ENCODE data around the gene SLC25A36.
A peak's percentile ranks its signal among the peaks of the same experiment; 100 is the strongest.
"Not testable (repeated sequence)": the region's sequence is repeated elsewhere in the genome, so short reads cannot be mapped to it uniquely, and the experiment has no call there.

The SLC25A36 gene

DNA sequence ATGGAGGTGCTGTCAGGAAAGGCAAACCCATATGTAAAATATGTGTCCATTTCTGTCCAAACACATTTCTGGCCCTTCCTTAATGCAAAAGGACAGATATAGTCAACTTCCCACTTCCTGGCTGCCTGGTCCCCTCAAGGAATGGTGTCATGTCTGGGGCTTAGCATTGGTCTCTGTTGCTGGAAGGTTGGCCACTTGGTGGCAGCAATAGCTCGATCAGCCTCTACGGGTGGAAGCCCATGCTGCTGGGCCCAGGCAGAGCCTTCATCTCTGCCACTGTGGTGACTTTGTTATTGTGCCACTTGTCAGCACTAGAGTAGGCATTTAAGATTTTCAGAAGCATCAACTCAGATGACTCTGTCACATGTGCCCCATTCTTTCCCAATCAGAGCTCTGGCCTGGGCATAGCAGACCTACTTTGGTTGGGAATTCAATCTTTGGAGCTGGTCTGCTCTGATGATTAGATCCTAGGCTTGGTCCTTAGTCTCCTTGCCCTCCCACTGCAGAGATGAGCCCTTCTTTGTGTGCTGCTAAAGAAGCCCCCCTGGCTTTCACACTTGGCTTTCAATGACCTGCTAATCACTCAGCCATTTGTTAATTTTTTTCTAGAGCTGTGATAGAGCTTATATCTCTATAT lies 58.5 kb downstream of the SLC25A36 start:
- DNase-seq: peak in 1 of 4 experiments; percentile 7

DNA sequence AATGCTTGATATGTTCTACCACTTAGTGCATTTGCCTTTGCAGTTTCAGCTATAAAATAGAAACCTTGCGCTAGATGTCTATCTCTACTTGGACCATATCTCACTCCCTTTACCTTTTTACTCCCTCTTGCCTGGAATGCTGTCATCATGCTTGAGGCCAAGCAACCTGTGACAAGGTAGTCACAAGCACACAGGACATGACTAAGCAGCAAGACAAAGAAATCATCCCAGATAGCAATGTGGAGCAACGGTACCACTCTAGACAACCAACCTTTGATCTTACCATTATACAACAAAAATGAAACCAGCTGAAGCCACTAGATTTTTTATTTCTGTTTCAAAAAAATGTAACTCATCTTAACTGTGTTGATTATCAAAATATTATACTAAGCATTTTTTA lies 59.0 kb downstream of the SLC25A36 start:
- no peak for DNase-seq

DNA sequence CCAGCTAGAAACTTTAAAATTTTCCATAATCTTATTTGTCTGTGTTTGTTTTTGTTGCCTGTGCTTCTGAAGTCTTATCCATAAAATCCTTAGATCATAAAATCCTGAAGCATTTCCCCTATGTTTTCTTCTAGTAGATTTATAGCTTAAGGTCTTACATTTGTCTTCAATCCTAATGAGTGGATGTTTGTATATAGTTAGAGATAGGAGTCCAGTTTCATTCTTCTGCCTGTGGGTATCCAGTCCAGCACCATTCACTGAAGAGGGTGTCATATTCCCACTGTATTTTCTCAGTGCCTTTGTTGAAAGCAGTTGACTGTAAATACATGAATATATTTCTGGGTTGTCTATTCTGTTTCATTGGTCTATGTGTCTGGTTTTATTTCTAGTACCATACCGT lies 64.7 kb downstream of the SLC25A36 start:
- no peak for DNase-seq

DNA sequence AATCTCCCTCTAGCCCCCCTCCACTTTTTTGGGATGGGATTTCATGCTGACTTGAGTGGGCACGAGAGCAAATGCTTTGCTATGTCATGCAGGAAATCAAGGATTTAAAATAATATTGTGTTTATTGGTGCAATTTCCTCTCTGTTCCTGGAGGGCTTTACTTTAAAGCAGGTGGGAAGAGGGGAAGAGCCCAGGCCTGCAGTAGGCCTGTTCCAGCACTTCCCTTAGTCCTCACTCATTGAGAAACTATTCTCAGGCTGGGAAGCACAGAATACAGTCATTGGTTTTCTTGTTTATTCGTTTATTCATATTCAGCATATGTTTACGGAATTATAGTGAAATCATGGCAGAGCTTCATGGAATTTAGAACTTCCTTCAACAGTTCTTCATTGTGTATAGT lies 67.9 kb downstream of the SLC25A36 start:
- no peak for DNase-seq

DNA sequence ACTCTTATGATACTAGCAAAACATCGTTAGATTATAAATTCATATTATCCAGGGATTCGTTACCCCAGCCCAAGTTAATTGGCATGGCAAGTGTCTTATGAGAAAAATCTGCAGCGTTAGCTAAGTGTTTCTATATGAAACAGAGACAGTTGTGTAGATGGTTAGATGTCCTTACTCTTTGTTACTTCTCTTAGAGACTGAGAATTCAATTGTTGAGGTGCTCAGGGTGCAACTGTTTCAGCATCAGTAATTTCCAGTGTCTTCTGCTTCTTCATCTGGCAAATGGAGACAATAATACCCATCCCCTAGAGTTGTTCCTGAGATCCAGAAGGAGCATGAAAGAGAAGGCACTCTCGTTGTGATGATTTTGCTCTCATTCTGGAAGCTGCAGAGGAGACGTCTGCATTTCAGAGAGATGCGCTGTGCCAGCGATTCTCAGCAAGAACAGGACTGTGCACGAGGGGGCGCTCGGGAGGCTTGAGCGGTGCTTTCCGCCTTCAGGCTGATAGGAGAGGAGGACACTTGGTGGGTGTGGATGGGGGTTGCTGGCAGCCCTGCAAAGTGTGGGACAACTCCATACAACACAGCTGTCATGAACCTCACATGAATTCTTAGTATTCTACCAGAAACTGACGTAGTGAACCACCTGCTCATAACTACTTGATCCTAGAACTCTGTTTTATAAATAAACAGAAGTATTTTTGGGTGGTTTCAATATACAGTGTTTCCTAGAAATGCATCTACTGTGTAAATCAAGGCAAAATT lies 69.8 kb downstream of the SLC25A36 start:
- peak; percentile 46 to 69 (median 51) for DNase-seq

DNA sequence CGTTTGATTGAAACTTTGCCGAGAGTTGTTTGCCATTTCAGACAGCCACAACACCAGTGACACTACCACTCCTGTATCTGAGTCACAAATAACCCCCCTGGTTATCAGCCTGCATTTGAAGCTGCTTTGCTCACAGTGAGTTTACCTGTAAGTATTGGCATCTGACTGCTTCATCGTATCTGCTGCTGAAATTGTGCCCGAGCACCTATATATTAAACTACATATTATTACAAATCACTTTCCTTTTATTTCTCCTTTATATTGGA lies 70.3 kb downstream of the SLC25A36 start:
- no peak for DNase-seq

DNA sequence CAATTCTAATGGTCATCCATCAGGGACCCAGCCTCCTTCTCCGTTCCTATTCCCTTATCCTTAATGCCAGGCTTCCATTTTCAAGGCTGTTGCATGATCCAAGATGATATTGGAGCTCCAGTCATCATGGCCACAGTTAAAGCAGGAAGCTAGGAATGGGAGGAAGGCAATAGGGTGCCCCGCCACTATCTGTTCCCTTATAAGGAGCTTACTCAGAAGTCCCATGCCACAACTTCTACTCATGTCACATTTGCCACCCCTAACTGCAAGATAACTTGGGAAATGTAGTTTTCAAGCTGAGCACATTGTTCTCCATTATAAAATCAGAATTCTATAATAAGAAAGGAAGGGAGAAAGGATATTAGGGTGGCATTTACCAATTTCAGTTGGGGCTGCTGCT lies 70.9 kb downstream of the SLC25A36 start:
- DNase-seq: no peak

DNA sequence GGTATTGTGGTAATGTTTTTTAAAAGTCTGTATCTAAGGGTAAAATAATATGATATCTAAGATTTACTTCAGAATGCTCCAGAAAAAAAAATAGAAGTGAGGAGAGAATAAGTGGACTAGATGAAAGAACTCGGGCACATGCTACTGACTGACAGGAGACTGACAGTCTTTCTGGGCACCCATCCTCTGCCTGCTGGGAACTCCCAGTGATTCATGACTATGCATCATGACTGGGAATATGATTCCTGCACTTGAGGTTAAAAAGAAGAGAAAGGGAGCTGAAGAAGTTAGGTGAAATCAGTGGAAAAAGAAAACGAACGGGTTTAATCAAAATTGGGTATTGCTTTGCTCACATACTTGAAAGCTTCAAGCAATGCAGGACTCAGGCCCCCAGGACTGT lies 73.8 kb downstream of the SLC25A36 start:
- DNase-seq: no peak

DNA sequence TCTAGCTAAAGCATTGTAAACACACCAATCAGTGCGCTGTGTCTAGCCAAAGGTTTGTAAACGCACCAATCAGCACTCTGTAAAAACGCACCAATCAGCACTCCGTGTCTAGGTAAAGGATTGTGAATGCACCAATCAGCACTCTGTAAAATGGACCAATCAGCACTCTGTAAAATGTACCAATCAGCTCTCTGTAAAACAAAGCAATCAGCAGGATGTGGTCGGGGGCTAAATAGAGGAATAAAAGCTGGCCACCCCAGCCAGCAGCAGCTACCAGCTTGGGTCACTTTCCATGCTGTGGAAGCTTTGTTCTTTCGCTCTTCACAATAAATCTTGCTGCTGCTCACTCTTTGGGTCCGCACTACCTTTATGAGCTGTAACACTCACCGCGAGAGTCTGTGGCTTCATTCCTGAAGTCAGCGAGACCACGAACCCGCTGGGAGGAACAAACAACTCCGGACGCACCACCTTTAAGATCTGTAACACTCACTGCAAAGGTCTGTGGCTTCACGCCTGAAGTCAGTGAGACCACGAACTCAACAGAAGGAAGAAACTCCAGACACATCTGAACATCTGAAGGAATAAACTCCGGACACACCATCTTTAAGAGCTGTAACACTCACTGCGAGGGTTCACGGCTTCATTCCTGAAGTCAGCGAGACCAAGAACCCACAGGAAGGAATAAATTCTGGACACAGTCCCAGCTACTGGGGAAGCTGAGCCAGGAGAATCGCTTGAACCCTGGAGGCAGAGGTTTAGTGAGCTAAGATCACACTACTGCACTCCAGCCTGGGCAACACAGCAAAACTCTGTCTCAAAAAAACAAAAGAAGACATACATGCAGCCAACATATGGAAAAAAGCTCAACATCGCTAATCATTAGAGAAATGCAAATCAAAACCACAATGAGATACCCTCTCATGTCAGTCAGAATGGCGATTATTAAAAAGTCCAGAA lies 76.0 kb downstream of the SLC25A36 start:
- not testable (repeated sequence) for DNase-seq

DNA sequence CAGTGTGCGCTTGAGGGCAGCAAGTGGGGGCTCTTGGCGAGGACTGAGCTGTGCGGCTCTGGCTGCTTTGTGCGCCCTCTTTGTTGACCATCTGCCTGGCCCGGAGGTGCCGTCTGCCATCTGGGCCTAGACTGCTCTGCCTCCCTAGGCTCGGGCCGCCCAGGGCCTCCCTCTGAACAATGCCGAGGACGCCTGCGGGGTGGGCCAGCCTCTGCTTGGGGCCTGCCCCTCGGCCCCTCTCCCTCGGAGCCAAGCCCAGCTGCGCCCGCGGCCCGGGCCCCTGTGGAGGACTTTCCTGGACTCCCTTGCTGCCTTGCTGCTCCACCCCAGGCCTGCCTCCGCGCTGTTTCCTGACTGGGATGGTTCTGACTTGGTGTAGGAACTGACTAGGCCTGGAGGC lies 77.6 kb downstream of the SLC25A36 start:
- no peak for DNase-seq

DNA sequence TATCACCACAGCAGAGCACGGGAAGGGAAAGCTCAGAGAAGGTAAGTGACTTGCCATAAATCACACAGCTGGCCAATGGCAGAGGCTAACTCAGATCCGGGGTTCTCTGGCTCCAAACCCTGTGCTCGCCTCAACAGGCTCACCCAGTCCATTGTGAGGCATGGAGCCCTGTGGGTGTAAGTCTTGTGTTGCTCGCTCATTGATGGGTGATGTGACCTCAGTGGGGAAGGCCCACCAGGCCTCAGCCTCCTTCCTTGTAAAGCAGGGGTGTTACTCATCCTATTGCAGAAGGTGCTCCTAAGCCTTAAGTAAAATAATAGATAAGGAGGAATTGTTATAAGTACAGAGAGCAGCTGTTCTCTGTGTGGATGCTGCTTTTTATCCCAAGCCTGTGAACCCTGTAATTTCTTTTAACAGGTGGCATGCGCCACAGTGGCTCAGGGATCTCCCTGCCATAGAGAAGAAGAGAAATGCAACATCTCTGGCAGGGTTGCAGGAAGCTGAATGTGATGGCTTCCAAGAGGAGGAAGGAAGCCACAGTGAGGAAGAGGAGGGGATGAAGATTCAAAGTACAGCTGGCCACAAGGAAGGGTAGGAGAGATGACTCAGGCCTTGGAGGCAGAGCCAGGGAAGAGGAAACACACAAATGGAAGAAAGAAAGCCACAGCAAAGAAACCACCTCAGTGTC lies 78.7 kb downstream of the SLC25A36 start:
- DNase-seq: no peak

DNA sequence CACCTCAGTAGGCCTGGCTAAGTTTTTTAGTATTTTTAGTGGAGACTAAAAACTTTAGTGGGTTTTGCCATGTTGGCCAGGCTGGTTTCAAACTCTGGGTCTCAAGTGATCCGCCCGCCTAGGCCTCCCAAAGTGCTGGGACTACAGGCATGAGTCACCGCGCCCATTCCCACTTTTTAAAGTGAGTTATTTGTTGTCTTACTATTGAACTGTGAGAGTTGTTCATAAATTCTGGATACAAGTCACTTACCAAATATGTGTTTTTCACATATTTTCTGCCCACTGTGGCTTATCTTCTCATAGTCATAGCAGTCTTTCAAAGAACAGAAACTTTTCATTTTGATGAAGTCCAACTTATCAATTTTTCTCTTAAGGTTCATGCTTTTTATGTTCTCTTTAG lies 79.6 kb downstream of the SLC25A36 start:
- DNase-seq: no peak

All from activated naive CD4-positive, alpha-beta T cell (primary cell).